GM19099 (cell line): Measurements from ENCODE around the gene ABCA5.

Source experiments
- POLR2A ChIP-seq: IDR thresholded peaks from 3 replicates; pipeline ENCODE4 v1.6.1; 2011; ENCODE audit warnings: low read depth; ENCODE audit not compliant: insufficient read length; ENCODE audit errors: extremely low read depth

Gene ABCA5

DNA sequence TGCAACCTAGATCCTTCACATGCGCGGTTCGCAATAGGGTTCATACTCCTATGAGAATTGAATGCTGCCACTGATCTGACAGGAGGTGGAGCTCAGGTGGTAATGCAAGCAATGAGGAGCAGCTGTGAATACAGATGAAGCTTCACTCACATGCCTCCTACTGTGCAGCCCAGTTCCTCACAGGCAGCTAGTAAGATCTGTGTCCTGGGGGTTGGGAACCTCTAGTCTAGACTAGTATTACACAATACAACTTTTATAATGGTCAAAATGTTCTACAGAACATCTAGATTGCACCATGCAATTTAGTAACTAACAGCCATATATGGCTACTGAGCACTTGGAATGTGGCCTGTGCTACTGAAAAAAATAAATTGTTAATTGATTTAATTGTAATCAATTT, 26.7 kb downstream of the ABCA5 start:
- TF ChIP-seq POLR2A, result no peak

DNA sequence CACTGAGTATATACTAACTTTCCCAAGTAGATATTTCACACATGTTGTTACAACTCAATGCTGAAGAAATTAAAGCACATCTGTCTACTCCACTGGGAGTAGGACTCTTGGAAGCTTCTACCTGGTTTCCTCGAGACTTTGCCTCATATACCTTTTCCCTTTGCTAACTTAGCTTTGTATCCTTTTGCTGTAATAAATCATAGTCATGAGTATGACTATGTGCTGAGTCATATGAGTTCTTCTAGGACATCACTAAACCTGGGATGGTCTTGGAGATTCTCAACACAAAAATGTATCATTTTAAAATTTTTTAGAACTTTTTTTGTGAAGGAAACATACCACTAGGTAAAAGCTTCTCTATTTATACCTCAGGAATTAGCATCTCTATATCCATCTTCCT, 39.8 kb downstream of the ABCA5 start:
- no peak for TF ChIP-seq POLR2A

DNA sequence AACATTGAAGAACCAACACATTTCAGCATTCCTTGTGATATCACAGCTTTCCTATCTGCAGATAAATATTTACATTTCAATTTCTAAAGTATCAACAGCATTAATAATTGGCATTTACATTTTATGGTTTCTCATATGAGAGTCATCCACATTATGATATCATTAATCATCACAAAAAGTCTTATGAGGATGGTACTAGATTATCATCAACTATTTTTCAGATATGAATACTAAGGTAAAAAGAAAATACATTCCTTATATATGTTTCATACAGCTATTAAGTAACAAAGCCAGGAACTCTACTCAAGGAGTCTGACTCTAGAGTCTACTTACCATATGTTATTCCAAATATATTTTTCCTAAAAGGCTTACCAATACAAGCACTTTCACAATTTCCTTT, 40.7 kb downstream of the ABCA5 start:
- TF ChIP-seq POLR2A, result no peak

DNA sequence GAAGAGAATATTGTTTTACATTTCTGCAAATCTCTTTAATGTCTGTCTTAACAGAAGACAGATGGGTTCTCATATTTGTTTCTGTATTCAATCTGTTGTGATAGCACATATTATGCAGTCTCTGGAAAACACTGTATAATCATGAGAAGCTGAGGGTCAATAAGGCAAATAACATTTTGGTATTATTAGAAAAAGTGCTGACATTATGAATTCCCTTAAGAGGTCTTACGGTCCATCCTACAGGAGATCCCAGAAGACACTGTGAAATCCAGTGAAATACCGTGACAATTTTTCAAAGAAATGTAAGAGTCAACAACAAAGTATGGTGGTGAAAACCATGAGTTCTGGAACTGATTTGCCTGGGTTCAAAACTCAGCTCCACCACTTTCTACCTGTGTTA, 42.3 kb downstream of the ABCA5 start:
- no peak for TF ChIP-seq POLR2A

DNA sequence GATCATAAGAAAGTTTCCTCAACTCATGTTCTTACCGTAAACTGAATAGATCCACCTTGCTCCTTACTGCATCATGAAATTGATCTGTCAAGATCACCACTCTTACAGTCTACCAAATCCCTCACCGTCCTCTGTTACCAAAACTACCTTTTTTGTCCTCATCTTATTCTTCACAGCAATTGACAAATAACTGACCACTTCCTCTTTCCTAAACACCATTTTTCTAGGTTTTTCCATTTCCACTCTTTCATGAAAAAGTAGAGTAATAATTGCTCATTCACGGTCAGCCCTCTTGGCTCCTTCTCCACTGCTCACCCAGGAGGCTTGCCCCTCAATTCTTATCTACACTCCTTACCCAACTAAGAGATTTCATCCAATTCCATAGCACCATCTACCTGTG, 44.9 kb downstream of the ABCA5 start:
- no peak for TF ChIP-seq POLR2A

DNA sequence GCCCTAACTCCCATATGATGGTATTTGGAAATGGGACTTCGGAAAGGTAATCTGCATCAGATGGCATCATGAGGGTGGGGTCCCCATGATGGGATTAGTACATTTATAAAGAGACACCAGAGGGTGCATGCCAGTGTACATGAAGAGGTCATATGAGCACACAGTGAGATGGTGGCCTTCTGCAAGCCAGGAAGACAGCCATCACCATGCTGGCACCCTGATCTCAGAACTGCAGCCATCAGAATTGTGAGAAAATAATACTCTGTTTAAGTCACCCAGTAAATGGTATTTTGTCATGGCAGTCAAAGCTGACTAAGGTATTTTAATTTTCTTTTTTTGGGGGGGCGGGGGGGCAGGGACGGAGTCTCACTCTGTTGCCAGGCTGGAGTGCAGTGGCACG, 51.2 kb downstream of the ABCA5 start:
- TF ChIP-seq POLR2A, result no peak

DNA sequence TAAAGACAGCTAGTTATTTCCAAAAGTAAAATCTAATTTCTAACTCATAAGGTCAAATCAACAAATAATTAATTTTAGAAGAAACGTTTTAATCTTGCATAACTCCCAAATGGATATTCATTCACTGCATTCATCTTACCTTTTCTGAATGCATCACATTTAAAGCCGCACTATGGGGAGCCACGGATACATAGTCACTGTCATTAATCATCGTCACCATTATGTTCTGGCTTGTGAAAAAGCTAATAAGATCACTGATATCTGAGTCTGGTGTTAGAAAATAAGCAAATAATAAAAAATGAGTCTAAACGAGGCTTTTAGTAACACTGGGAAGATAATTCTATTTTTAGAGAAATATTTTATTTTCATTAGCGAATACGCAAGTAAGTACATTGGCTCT, 55.9 kb downstream of the ABCA5 start:
- no peak for TF ChIP-seq POLR2A

DNA sequence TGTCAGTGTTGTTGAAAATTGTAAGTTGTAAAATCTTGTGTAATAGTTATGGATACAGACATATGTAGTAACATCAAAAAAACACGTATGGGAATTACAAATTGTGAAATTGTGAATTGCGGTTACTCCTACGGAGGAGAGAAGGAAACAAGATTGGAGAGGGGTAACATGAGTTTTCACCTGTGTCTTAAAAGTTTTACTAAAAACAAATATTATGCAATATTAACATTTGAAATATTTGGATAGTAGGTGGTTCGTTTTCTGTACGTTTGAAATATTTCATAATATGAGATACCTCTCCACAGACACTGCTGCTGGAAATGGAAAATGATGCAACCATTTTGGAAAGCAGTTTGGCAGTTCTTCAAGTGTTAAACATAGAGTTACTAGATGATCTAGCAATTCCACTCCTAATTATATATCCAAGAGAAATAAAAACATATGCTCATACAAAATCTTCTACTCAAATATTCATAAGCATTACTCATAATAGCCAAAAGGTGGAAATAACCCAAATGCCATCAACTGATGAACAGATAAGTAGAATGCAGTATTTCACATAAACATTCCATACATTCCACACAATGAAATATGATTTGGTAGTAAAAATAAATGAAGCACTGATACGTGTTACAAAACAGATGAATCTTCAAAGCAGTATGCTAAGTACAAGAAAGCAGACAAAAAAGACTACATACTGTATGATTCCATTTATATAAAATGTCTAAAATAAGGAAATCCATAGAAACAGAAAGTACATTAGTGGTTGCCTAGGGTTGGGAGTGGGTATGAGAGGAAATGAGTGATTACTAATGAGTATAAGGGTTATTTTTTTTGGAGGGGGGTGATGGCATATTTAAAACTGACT, 57.6 kb downstream of the ABCA5 start:
- TF ChIP-seq POLR2A, result no peak

DNA sequence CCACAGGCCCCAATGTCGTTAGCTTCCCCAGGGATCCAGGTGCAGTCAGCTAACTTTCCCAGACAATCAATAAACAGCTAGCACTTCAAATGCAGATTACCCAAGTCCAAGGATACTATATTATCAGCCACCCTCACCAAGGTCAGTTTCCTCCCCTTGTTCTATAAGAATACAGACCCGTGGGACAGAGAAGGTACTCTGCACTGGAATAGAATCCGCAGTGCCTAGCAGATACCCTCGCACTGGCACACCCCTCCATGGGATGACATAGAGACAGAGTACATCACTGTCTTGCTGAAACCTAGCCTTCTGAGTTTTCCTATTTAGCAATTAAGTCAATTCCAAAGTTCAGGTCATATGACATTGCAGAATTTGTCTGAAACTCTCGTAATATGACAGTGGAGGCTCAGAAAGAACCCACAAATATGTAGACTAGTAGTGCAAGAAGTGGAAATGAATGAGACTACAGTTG, 58.4 kb downstream of the ABCA5 start:
- no peak for TF ChIP-seq POLR2A

DNA sequence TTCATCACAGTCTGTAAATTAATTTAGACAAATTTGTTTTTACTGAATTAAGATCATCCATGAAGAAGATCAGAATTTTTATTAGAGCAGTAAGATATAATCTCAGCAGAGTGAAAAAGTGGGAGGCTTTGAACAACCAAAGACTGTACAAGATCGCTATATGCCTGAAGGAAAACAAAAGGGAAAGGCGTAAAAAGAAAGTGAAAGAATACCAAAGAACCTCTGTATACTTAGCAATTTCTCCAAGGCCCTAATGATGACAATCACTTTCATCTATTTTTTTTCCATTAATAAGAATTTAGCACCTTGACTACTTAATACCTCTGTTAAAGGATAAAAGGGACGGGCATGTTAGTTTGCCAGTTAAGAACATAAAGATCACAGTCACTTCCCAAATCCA, 59.7 kb downstream of the ABCA5 start:
- TF ChIP-seq POLR2A, result no peak

DNA sequence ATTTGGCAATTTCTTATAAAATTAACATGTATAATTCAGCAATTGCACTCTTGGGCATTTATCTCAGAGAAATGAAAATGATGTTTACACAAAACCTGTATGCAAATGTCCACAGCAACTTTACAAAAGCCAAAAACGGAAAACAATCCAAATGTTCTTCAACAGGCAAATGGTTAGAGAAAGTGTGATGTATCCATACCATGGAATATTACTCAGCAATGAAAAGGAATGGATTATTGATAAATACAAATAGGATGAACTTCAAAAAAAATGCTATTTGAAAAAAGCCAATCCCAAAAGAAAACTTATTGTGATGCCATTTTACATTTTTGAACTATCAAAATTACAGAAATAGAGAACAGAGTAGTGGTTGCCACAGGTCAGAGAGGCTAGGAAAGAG, 61.1 kb downstream of the ABCA5 start:
- no peak for TF ChIP-seq POLR2A

DNA sequence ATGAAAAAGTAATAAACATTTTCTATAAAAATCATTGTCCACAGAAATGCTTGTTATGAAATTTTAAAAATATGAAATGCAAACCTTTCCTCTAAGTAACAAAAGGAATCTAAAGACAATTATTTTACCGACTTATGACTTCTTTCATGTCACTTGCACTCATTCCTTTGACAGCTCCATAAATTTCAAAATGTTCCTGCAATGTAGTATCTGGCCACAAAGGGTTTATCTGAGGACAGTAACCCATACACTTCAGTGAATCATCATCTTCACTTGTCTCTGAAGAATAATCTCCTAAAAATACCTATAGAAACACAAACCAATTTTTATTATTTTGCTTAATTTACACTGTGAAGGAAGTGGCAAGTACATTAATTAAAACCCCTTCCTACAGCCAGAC, 72.7 kb downstream of the ABCA5 start:
- TF ChIP-seq POLR2A, result no peak

DNA sequence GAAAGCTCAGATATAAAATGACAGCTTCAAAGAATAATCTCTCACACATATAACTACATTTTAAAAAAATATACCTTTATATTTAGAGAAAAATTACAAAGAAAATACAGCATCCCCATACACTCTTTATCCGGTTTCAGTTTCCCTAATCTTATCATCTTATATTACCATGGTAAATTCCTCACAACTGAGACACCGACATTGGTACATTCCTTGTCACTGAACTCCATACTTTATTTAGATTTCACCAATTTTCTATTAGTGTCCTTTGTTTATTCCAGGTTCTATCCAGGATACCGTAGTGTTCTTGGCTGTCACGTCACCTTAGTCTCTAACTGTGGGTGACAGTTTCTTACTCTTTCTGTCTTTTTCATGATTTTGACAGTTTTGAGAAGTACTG, 76.3 kb downstream of the ABCA5 start:
- no peak for TF ChIP-seq POLR2A

DNA sequence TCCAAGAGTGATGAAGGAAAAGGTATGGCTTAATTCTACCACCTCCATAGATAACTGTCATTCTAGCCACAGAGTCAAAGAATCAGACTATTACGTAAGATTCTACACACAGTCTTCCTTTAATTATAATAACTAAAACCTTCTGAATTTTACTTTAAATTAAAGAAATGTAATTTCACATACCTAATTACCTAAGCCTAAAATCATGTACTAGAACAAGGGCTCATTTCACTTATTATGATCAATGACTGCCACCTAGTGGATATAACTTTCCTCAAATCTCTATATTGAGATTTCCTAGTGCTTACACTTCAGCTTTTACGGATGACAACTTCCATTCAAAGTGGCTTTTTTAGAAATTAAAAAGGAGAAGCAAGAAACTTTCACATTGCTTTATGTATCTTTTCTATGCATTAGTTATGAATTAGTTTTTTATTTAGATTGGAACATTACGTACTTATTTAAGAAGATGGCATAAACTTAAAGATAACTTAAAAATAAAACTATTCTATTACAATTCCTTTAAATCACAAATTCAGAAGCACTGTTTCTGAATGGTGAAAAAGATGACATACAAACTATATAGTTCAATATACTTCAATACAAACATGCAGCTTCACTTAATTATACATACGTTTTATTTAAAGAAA, 80.1 kb downstream of the ABCA5 start:
- no peak for TF ChIP-seq POLR2A

DNA sequence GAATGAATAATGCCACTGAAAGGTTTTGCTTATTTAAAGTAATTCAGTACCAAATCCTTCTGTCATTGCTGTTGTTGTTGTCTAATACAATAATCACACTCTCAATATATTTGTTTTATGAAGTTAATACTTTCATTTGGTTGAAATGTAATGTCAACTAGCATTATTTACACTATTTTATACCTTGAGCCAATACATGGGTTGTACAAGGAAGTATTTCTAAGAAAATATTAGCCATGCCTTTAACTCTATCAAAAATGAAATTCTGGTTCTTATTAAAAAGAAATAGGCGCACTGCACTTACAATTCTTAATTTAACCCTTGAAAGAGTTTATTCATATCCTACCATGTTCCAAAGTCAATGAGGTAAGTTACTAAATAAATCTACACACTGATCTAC, 80.7 kb downstream of the ABCA5 start:
- TF ChIP-seq POLR2A, result no peak

DNA sequence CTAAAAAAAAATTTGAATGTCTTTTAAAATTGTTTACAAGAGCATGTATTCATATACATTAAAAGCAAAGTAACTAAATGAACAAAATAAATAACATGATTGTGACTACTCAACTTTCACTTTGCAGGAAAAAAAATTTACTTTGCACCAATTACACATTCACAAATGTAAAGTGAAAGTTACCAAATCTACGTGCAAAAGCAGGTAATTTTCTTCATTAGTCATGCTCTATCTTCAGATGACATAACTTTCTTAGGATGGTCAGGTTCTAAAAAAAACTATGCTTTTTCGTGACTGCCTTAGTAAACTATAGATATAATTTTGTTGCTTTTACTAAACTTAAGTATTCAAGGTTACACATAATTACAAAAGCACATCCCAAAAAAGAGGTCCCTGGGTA, 81.3 kb downstream of the ABCA5 start:
- TF ChIP-seq POLR2A, result no peak
